ENCODE measurements around the gene MARCHF9. TPM values are rescaled to one million over a fixed set of nuclear protein-coding genes. Genes with fewer than 3 reads are reported as not detected.

Gene MARCHF9
- total RNA-seq, 4 donors from 2014 or later = 3.4 to 11.1 (median 7.9) TPM

DNA sequence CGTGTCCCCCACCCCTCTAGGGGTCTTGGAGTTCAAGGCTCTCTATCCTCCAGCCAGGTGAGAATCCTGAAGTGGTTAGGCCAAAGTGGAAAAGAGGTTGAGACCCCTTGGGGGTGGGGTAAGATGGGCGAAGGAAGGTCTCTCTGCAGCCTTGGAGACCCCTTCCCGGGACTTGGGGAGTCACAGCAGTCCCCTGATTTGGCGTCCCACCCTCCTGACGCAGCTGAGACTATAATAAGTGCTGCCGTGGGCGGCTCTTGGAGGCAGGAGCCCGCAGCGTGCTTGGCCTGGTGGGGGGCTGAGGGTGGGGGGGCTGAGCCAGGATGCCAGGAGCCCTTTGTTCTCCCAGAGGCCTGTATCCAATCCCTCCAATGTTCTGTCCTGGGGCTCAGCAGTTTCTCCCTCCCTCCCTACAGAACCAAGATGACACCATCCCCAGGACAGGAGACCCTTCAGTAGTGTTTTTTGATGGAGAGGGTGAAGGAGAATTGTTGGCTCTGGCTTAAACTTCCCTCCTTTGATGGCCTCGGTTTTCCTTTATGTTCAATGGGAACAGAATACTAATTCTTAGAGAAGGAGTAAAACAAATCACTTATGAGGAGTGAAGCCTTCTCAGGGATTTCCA lies 14.9 kb upstream of the MARCHF9 start:
- TF ChIP-seq CTCF (IDR thresholded peaks at IDR 0.05) = no peak
- no peak for TF ChIP-seq POLR2A (IDR thresholded peaks at IDR 0.05)
- TF ChIP-seq POLR2AphosphoS5 (IDR thresholded peaks at IDR 0.05) = no peak
- TF ChIP-seq EP300 (IDR thresholded peaks at IDR 0.05) = no peak
- no peaks in the 10 kb centered on the region for H3K9me3 ChIP-seq
- peaks cover 72% of the 10 kb centered on the region for H3K27me3 ChIP-seq
- peaks cover 4 to 47% (median 31%) of the 10 kb centered on the region in 3 donors for H3K4me1 ChIP-seq
- no peak overlapping the region for H3K4me3 ChIP-seq
- no peak overlapping the region for H3K27ac ChIP-seq
- WGBS, 2 donors (ENCODE audit: low coverage in 1 of 2) = 40 to 43% methylated on average over 1 of the region's 10 CpGs
- ATAC-seq = no peak
- no peaks in the 10 kb centered on the region for H3K36me3 ChIP-seq

GRCh38 chr12:57740656-57741412 lies 14.1 kb upstream of the MARCHF9 start:
- no peak for ATAC-seq
- Histone ChIP-seq H3K27me3 (peaks cover 64% of the 10 kb centered on the region), H3K4me3 (peak overlapping the region in 1 of 2 donors; percentile 33), H3K27ac (no peak overlapping the region), H3K36me3 (no peaks in the 10 kb centered on the region), H3K4me1 (peaks cover 4 to 47% (median 31%) of the 10 kb centered on the region in 3 donors), H3K9me3 (no peaks in the 10 kb centered on the region)
- 20 to 30% methylated on average over 1 to 4 of the region's 5 CpGs for WGBS, 2 donors (ENCODE audit: low coverage in 1 of 2)
- TF ChIP-seq CTCF (IDR thresholded peaks at IDR 0.05) (no peak), POLR2A (IDR thresholded peaks at IDR 0.05) (no peak), EP300 (IDR thresholded peaks at IDR 0.05) (no peak), POLR2AphosphoS5 (IDR thresholded peaks at IDR 0.05) (no peak)

GRCh38 chr12:57741413-57741789 lies 13.5 kb upstream of the MARCHF9 start:
- Histone ChIP-seq H3K4me1 (peaks cover 4 to 47% (median 31%) of the 10 kb centered on the region in 3 donors), H3K4me3 (peak overlapping the region in 1 of 2 donors; percentile 33), H3K9me3 (no peaks in the 10 kb centered on the region), H3K27me3 (peaks cover 58% of the 10 kb centered on the region), H3K27ac (no peak overlapping the region), H3K36me3 (no peaks in the 10 kb centered on the region)
- no peak for ATAC-seq
- no peak for TF ChIP-seq POLR2A (IDR thresholded peaks at IDR 0.05)
- TF ChIP-seq CTCF (IDR thresholded peaks at IDR 0.05) = no peak
- no peak for TF ChIP-seq POLR2AphosphoS5 (IDR thresholded peaks at IDR 0.05)
- WGBS, 2 donors (ENCODE audit: low coverage in 1 of 2) = 60% methylated on average over 1 of the region's 1 CpG; no CpG with 5 or more reads in 1 of the 2 donors

GRCh38 chr12:57741844-57742738 lies 12.8 kb upstream of the MARCHF9 start:
- H3K27me3 ChIP-seq = peaks cover 51% of the 10 kb centered on the region
- peaks cover 4 to 41% (median 24%) of the 10 kb centered on the region in 3 donors for H3K4me1 ChIP-seq
- TF ChIP-seq POLR2A (IDR thresholded peaks at IDR 0.05) (no peak), POLR2AphosphoS5 (IDR thresholded peaks at IDR 0.05) (no peak), CTCF (IDR thresholded peaks at IDR 0.05) (no peak), EP300 (IDR thresholded peaks at IDR 0.05) (no peak)
- 49 to 51% methylated on average over 9 to 10 of the region's 14 CpGs for WGBS, 2 donors (ENCODE audit: low coverage in 1 of 2)
- no peaks in the 10 kb centered on the region for H3K9me3 ChIP-seq
- peak overlapping the region in 1 of 2 donors; percentile 33 for H3K4me3 ChIP-seq
- ATAC-seq = no peak
- H3K36me3 ChIP-seq = peaks cover 0 to 6% of the 10 kb centered on the region in 2 donors
- H3K27ac ChIP-seq = peak overlapping the region in 1 of 4 donors; percentile 34
